Left ventricle myocardium superior (tissue), 1 donor: Measurements from ENCODE around the gene SEC31A. TPM values are rescaled to one million over a fixed set of nuclear protein-coding genes. Genes with fewer than 3 reads are reported as not detected.
A peak's percentile ranks its signal among the peaks of the same experiment; 100 is the strongest.
"Not testable (repeated sequence)": the region's sequence is repeated elsewhere in the genome, so short reads cannot be mapped to it uniquely, and the experiment has no call there.

Source experiments
- ATAC-seq: fragments of 200-7000 bp; cut with Tn5 transposase; one replicate; pipeline ENCODE4 v1.9.1; 2020; ENCODE audit warnings: mild to moderate bottlenecking, moderate library complexity
- DNase-seq: peaks from one replicate; pipeline ENCODE4 v3.0.0-alpha.2; 2020
- intact Hi-C: fragments of 100-400 bp; cut with micrococcal nuclease; formaldehyde crosslinking; loops from one replicate; pipeline ENCODE4 v1.11.0; 2022
- total RNA-seq: library from RNA; stranded (reverse); fragmentation: NEBNext Ultra II Directional; extraction: Animal tissue kit (Norgen Biotek cat#: 25700); gene quantifications from one replicate; pipeline ENCODE4 v1.2.1, GENCODE V29; 2021
- donor health status: DM: no; HTN: yes; CAD: no; lungs with severe emphysema.

The SEC31A gene
- total RNA-seq, 1 donor from 2014 or later, result 103 TPM

GRCh38 chr4:82899374-82900065 is 8.6 kb upstream of the SEC31A start:
- DNase-seq (no peak), ATAC-seq (no peak)
- intact Hi-C loops, result no loop called here

GRCh38 chr4:82898322-82899243 is 7.6 kb upstream of the SEC31A start:
- intact Hi-C loops, result no loop called here
- ATAC-seq, result no peak
- no peak for DNase-seq

GRCh38 chr4:82896755-82897154 is 5.8 kb upstream of the SEC31A start:
- ATAC-seq (no peak), DNase-seq (no peak)
- intact Hi-C loops, result no loop called here

GRCh38 chr4:82893942-82894341 is 3.0 kb upstream of the SEC31A start:
- DNase-seq (no peak), ATAC-seq (no peak)
- intact Hi-C loops, result no loop called here

- DNase-seq (no peak), ATAC-seq (no peak)
- intact Hi-C loops, result no loop called here
Measured at GRCh38 chr4:82892467-82892802, 1.5 kb upstream of the SEC31A start.

GRCh38 chr4:82891707-82892466 is 934 bp upstream of the SEC31A start:
- ATAC-seq, result no peak
- intact Hi-C loops, result no loop called here
- DNase-seq, result no peak

GRCh38 chr4:82890528-82890900 is 439 bp downstream of the SEC31A start:
- DNase-seq (no peak), ATAC-seq (peak; percentile 24)
- intact Hi-C loops, result no loop called here

- ATAC-seq, result no peak
- intact Hi-C loops, result no loop called here
- no peak for DNase-seq
Measured at GRCh38 chr4:82889287-82889686, 1.7 kb downstream of the SEC31A start.

- ATAC-seq (no peak), DNase-seq (no peak)
- intact Hi-C loops, result no loop called here
Measured at GRCh38 chr4:82886147-82886942, 4.6 kb downstream of the SEC31A start.

- intact Hi-C loops, result no loop called here
- no peak for ATAC-seq
- DNase-seq, result no peak
Measured at GRCh38 chr4:82885410-82885809, 5.5 kb downstream of the SEC31A start.

- intact Hi-C loops, result no loop called here
- no peak for ATAC-seq
- no peak for DNase-seq
Measured at GRCh38 chr4:82868572-82868971, 22.4 kb downstream of the SEC31A start.

GRCh38 chr4:82866706-82867385 is 24.1 kb downstream of the SEC31A start:
- DNase-seq (no peak), ATAC-seq (no peak)
- intact Hi-C loops, result no loop called here

- ATAC-seq, intact Hi-C loops, DNase-seq: not testable (repeated sequence)
Measured at GRCh38 chr4:82866033-82866432, 24.9 kb downstream of the SEC31A start.

- ATAC-seq (peak; percentile 23), DNase-seq (no peak)
- intact Hi-C loops, result no loop called here
Measured at GRCh38 chr4:82865592-82865991, 25.4 kb downstream of the SEC31A start.

GRCh38 chr4:82864336-82864979 is 26.5 kb downstream of the SEC31A start:
- no peak for DNase-seq
- intact Hi-C loops, result no loop called here
- no peak for ATAC-seq

GRCh38 chr4:82861529-82861928 is 29.4 kb downstream of the SEC31A start:
- DNase-seq (no peak), ATAC-seq (no peak)
- intact Hi-C loops, result no loop called here

- DNase-seq, intact Hi-C loops, ATAC-seq: not testable (repeated sequence)
Measured at GRCh38 chr4:82860487-82860886, 30.5 kb downstream of the SEC31A start.

- DNase-seq, result no peak
- ATAC-seq, result no peak
- intact Hi-C loops, result no loop called here
Measured at GRCh38 chr4:82852751-82853285, 38.1 kb downstream of the SEC31A start.
